ENCODE data around the gene OR7C1.
"Not testable (repeated sequence)": the region's sequence is repeated elsewhere in the genome, so short reads cannot be mapped to it uniquely, and the experiment has no call there.

Gene OR7C1

DNA sequence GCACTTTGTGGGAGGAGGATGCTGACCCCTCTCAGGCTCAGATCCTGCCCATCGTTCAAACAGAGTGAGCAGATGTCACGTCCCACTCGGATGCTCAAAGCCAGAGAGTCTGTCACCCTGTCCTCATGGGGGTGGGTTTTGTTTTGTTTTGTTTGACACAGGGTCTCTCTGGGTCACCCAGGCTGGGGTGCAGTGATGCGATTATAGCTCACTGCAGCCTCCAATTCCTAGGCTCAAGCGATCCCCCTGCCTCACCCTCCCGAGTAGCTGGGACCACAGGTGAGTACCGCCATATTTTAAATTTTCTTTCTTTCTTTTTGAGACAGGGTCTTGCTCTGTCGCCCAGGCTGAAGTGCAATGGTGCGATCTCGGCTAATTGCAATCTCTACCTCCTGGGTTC is 60.6 kb downstream of the OR7C1 start:
- DNase-seq (ENCODE audit: low read depth, low spot score) = no peak
- TF ChIP-seq ZNF274 (IDR thresholded peaks at IDR 0.05; ENCODE audit: low read depth, low read length) (no peak), YY1 (IDR thresholded peaks at IDR 0.05; ENCODE audit: insufficient read depth, insufficient read length) (no peak), SUZ12 (IDR thresholded peaks at IDR 0.05; ENCODE audit: extremely low read depth, insufficient read depth, insufficient read length) (no peak)
- H3K9ac ChIP-seq (ENCODE audit: insufficient read length, low read depth) = no peak overlapping the region
- no peaks in the 10 kb centered on the region for H3K4me1 ChIP-seq (ENCODE audit: insufficient read depth, insufficient read length)
- H3K9me3 ChIP-seq (ENCODE audit: insufficient read depth, low read length) = no peaks in the 10 kb centered on the region
- peaks cover 13% of the 10 kb centered on the region for H3K27me3 ChIP-seq (ENCODE audit: insufficient read depth, insufficient read length)
- H3K4me3 ChIP-seq (ENCODE audit: insufficient read length, low read depth) = no peak overlapping the region
- H3K36me3 ChIP-seq (ENCODE audit: insufficient read depth, insufficient read length, low read length) = no peaks in the 10 kb centered on the region

DNA sequence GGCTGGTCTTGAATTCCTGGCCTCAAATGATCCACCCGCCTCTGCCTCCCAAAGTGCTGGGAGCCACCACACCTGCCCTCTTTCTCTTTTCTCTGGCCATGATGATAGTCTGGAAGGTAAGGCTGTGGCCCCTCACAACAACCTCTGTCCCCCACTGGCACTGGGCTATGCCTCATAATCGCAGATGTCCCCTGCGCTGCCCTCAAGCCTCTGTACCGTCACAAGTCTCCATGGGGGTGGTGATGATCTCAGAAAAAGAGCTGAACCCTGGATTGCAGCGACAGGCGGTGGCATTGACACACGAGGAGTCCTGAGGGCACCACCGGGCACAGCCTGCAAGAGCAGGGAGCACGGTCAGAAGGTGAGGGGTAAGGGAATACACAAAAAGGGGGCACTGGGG is 61.3 kb downstream of the OR7C1 start:
- peaks cover 13% of the 10 kb centered on the region for H3K27me3 ChIP-seq (ENCODE audit: insufficient read depth, insufficient read length)
- DNase-seq (ENCODE audit: low read depth, low spot score); H3K4me3 ChIP-seq (ENCODE audit: insufficient read length, low read depth); H3K36me3 ChIP-seq (ENCODE audit: insufficient read depth, insufficient read length, low read length); H3K4me1 ChIP-seq (ENCODE audit: insufficient read depth, insufficient read length); H3K9me3 ChIP-seq (ENCODE audit: insufficient read depth, low read length); H3K9ac ChIP-seq (ENCODE audit: insufficient read length, low read depth): not testable (repeated sequence)

DNA sequence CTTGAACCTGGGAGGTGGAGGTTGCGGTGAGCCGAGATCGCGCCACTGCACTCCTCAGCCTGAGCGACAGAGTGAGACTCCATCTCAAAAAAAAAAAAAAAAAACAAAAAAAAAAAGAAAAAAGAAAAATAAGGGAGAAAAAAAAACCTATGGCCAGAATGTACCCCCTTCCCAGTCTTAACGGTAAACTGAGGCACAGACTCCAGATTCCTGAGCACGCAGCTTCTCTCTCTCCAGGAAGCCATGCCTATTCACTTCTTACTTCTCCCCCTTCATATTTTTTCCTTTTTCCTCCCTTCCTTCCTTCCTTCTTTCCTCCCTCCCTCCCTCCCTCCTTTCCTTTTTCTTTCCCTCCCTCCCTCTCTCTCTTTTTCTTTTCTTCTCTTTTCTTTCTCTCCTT is 62.0 kb downstream of the OR7C1 start:
- Histone ChIP-seq H3K4me3 (ENCODE audit: insufficient read length, low read depth) (no peak overlapping the region), H3K36me3 (ENCODE audit: insufficient read depth, insufficient read length, low read length) (no peaks in the 10 kb centered on the region), H3K9ac (ENCODE audit: insufficient read length, low read depth) (no peak overlapping the region), H3K9me3 (ENCODE audit: insufficient read depth, low read length) (no peaks in the 10 kb centered on the region), H3K27me3 (ENCODE audit: insufficient read depth, insufficient read length) (peaks cover 13% of the 10 kb centered on the region), H3K4me1 (ENCODE audit: insufficient read depth, insufficient read length) (no peaks in the 10 kb centered on the region)
- TF ChIP-seq SUZ12 (IDR thresholded peaks at IDR 0.05; ENCODE audit: extremely low read depth, insufficient read depth, insufficient read length) = no peak
- DNase-seq (ENCODE audit: low read depth, low spot score) = no peak

DNA sequence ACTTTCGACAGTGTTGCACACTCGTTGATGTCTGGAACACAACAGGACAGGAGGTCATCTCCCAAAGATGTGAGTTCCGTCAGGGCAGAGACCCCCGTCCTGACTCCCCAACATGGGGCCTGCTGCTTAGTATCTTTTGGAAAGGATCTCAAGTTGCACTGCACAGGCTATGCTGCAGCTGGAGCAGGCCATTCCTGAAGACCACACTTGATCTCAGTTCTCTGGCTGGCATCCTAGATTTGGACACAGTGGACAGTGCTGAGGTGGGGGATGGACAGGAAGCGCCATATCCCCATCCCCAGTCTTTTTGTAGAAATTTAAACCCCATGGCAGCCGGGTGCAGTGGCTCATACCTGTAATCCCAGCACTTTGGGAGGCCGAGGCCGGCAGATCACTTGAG is 62.5 kb downstream of the OR7C1 start:
- no peak for DNase-seq (ENCODE audit: low read depth, low spot score)
- Histone ChIP-seq H3K27me3 (ENCODE audit: insufficient read depth, insufficient read length) (peaks cover 13% of the 10 kb centered on the region), H3K9ac (ENCODE audit: insufficient read length, low read depth) (no peak overlapping the region), H3K36me3 (ENCODE audit: insufficient read depth, insufficient read length, low read length) (peaks cover 2% of the 10 kb centered on the region), H3K4me3 (ENCODE audit: insufficient read length, low read depth) (no peak overlapping the region), H3K9me3 (ENCODE audit: insufficient read depth, low read length) (no peaks in the 10 kb centered on the region), H3K4me1 (ENCODE audit: insufficient read depth, insufficient read length) (no peaks in the 10 kb centered on the region)
- no peak for TF ChIP-seq ZNF274 (IDR thresholded peaks at IDR 0.05; ENCODE audit: low read depth, low read length)
- TF ChIP-seq YY1 (IDR thresholded peaks at IDR 0.05; ENCODE audit: insufficient read depth, insufficient read length) = no peak
- no peak for TF ChIP-seq SUZ12 (IDR thresholded peaks at IDR 0.05; ENCODE audit: extremely low read depth, insufficient read depth, insufficient read length)

DNA sequence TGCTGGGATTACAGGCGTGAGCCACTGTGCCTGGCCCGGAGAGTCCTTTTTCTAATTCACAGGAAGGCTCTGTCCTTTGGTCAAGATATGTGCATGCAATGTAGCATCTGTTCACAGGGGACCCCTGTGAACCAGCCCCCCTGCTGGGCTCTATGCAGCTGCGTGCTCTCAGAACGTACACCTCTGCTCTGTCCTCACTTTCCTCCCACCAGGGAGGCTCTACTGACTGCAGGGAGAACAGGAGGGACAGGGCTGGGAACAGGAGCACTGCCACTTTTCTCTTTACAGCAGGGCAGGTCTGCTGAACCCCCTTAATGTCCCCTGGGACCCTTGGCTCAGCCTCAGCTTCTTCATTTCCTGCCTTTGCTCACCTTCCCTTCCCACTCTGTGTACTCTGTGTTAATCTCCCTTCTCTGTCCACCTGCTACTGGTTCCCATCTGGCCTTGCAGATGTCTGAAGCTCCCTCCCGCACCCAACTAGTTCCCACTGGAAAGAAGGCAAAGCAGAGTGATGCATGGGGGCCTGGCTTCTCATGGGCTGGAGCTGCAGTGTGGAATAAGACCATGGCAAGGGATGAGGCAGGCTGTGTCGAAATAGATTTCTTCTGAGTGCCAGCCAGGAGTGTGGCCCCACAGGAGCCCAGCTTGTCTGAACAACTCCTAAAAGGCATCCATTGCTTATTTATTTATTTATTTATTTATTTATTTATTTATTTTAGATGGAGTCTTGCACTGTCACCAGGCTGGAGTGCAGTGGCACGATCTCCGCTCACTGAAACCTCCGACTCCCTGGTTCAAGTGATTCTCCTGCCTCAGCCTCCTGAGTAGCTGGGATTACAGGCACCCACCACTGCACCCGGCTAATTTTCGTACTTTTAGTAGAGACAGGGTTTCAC is 63.8 kb downstream of the OR7C1 start:
- no peak for DNase-seq (ENCODE audit: low read depth, low spot score)
- H3K4me1 ChIP-seq (ENCODE audit: insufficient read depth, insufficient read length) = no peaks in the 10 kb centered on the region
- TF ChIP-seq YY1 (IDR thresholded peaks at IDR 0.05; ENCODE audit: insufficient read depth, insufficient read length) (no peak), ZNF274 (IDR thresholded peaks at IDR 0.05; ENCODE audit: low read depth, low read length) (no peak), SUZ12 (IDR thresholded peaks at IDR 0.05; ENCODE audit: extremely low read depth, insufficient read depth, insufficient read length) (no peak)
- no peak overlapping the region for H3K4me3 ChIP-seq (ENCODE audit: insufficient read length, low read depth)
- peaks cover 9% of the 10 kb centered on the region for H3K27me3 ChIP-seq (ENCODE audit: insufficient read depth, insufficient read length)
- peaks cover 2% of the 10 kb centered on the region for H3K36me3 ChIP-seq (ENCODE audit: insufficient read depth, insufficient read length, low read length)
- no peak overlapping the region for H3K9ac ChIP-seq (ENCODE audit: insufficient read length, low read depth)
- H3K9me3 ChIP-seq (ENCODE audit: insufficient read depth, low read length) = no peaks in the 10 kb centered on the region

DNA sequence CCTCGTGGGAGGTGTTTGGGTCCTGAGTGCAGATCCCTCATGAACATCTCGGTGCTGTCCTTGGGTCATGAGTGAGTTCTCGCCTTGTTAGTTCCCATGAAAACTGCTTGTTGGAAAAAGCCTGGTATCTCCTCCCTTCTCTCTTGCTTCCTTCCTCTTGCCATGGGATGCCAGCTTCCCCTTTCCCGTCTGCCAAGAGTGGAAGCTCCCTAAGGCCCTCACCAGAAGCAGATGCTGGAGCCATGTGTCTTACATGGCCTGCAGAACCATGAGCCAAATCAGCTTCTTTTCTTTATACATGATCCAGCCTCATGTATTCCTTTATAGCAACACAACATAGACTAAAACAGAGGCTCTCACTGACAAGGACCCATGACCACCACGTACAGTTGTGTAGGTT is 64.8 kb downstream of the OR7C1 start:
- Histone ChIP-seq H3K4me3 (ENCODE audit: insufficient read length, low read depth) (no peak overlapping the region), H3K9me3 (ENCODE audit: insufficient read depth, low read length) (no peaks in the 10 kb centered on the region), H3K9ac (ENCODE audit: insufficient read length, low read depth) (no peak overlapping the region), H3K27me3 (ENCODE audit: insufficient read depth, insufficient read length) (peaks cover under 1% of the 10 kb centered on the region), H3K36me3 (ENCODE audit: insufficient read depth, insufficient read length, low read length) (peaks cover 2% of the 10 kb centered on the region), H3K4me1 (ENCODE audit: insufficient read depth, insufficient read length) (no peaks in the 10 kb centered on the region)
- DNase-seq (ENCODE audit: low read depth, low spot score) = no peak
- TF ChIP-seq YY1 (IDR thresholded peaks at IDR 0.05; ENCODE audit: insufficient read depth, insufficient read length) (no peak), SUZ12 (IDR thresholded peaks at IDR 0.05; ENCODE audit: extremely low read depth, insufficient read depth, insufficient read length) (no peak), ZNF274 (IDR thresholded peaks at IDR 0.05; ENCODE audit: low read depth, low read length) (no peak)

DNA sequence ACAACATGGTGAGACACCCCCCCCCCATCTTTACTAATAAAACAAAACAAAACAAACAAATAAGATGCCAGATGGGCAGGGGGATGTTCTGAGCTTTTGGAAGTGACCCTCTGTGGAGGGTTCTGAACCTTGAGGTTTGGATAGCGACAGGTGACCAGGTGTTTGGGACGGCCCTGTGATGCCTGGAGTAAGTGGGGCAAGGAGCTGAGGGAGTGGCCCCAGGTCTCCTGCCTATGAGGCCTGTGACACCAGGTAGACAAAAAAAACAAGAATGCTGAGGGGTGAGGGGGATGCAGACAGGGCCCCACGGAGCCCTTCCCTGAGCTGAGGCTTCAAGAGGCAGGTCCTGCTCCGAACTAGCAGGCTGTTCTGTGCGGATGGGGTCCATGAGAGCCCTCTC is 65.8 kb downstream of the OR7C1 start:
- H3K27me3 ChIP-seq (ENCODE audit: insufficient read depth, insufficient read length) = no peaks in the 10 kb centered on the region
- no peaks in the 10 kb centered on the region for H3K4me1 ChIP-seq (ENCODE audit: insufficient read depth, insufficient read length)
- H3K36me3 ChIP-seq (ENCODE audit: insufficient read depth, insufficient read length, low read length) = peaks cover 2% of the 10 kb centered on the region
- H3K9ac ChIP-seq (ENCODE audit: insufficient read length, low read depth) = no peak overlapping the region
- no peak overlapping the region for H3K4me3 ChIP-seq (ENCODE audit: insufficient read length, low read depth)
- no peak for DNase-seq (ENCODE audit: low read depth, low spot score)
- TF ChIP-seq YY1 (IDR thresholded peaks at IDR 0.05; ENCODE audit: insufficient read depth, insufficient read length) (no peak), ZNF274 (IDR thresholded peaks at IDR 0.05; ENCODE audit: low read depth, low read length) (no peak), SUZ12 (IDR thresholded peaks at IDR 0.05; ENCODE audit: extremely low read depth, insufficient read depth, insufficient read length) (no peak)
- H3K9me3 ChIP-seq (ENCODE audit: insufficient read depth, low read length) = no peaks in the 10 kb centered on the region

All from NT2/D1 (cell line).